ENCODE results near the gene BPIFB2.

BPIFB2 gene

DNA sequence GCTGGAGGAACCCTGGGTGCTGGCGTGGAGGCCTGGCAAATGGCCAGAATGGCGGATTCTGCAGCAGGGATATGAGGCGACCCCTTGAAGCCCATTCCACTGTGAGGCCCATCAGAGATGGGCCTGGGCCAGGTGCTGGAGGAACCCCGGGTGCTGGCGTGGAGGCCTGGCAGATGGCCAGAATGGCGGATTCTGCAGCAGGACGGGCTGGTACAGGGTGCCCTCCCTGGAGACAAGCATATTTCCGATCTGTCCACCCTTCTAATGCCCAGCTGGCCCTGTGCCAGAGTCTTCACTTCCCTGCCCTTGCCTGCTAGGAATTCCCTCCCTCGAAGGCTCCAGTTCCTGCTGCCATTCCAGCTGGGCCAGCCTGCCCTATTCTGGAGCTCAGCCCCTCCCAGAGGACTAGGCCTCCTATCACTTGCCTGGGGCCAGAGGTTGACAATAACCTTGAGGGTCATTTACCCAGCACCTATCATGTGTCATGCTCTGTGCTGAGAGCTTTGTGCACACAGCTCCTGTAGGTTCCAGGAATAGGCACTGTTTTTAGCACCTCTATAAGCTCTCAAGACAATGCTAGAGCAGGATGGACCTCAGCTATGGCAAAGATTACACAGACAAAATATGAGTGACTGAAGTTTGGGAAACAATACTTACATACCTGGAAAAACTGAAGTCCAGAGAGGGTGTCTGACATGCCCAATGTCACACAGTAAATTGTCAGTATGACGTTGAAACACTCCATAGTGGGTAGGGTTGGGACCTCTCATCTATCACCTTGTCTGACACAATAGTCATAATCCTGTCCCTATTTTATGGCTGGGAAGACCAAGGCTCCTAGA is 24.7 kb upstream of the BPIFB2 start:
- in situ Hi-C loops (cut with HindIII; ENCODE audit: low pct_ligation_motif_present, low pct_unique_long_range_greater_than_20kb, low sequenced_read_pairs): no loop called here
- DNase-seq: peak; percentile 1

DNA sequence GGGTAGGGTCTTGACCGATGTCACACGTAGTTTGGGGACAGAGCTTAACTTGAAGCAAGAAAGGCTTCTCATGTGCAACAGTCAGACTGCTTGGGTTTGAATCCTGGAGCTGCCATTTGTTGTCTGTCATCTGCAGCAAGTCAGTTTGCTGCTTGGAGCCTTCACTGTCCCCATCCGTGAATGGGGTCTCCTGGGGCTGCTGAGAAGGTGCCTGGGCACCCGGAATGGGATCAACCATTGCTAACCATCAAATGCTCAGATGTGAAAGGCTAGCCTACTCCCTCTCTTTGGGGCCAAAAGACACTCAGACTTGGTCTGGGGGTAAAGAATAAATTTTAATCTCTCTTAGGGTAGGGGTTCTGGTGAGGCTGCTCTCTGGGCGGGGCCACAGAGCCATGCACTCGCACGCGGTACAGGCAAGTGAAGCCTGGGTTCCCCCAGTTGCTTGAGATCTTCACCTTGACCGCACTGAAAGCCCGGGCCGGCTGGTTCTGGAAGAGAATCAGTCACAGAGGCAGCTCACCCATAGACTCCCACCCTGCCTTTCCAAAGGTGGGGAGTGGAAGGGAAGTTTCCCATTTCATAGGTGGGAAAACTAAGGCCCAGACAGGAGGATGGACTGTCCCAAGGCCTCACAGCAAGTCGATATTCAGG is 23.9 kb upstream of the BPIFB2 start:
- DNase-seq: no peak
- in situ Hi-C loops (cut with HindIII; ENCODE audit: low pct_ligation_motif_present, low pct_unique_long_range_greater_than_20kb, low sequenced_read_pairs): no loop called here

DNA sequence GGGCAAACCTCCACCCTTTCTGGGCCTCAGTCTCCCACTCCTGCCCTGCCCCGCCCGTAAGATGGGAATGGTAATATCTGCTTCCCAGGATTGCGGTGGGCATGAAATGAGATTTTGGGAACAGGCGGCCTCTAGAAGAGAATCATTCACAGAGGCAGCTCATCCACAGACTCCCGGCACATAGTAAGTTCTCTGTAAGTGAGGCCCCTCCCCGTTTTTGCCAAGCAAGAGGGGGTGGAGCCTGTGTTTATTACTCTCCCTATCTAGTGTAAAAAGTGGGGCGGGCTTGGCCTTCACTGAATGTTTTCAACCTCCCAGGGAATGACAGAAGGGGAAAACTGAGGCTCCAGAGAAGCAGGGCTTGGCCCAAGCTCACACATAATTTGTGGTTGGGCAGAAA is 23.3 kb upstream of the BPIFB2 start:
- DNase-seq: no peak
- in situ Hi-C loops (cut with HindIII; ENCODE audit: low pct_ligation_motif_present, low pct_unique_long_range_greater_than_20kb, low sequenced_read_pairs): no loop called here

DNA sequence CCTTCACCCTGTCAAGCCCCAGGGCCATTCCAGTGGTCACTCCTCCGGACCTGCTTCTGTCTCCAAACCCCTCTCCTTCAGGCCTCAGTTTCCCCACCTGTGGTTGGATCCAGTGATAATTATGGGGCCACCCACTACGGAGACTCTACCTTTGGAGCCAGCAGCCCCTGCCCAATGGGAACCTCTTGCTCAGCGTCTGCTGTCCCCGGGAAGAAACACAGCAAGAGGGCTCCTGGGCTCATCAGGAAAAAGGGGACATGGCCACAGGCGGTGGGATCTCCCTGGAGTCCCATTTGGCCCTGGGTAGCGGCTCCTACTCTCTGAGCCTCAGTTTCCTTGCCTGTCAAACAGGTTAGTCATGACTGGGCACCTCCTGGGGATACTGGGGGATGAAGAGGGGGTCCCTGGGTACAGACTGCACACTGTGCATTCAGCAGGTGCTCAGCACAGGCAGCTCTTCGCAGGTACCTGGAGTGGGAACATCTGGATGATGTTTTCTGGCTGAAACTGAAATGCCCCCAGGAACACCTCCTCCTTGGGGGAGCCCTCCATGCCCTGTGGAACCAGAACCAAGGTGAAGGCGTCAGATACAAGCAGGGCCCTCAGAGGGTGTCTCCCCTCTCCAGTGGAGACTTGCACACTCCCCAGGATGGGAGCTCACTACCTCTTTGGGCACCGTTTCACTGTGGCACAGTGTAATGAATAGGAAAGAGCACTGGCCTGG is 22.7 kb upstream of the BPIFB2 start:
- DNase-seq: no peak
- in situ Hi-C loops (cut with HindIII; ENCODE audit: low pct_ligation_motif_present, low pct_unique_long_range_greater_than_20kb, low sequenced_read_pairs): no loop called here

DNA sequence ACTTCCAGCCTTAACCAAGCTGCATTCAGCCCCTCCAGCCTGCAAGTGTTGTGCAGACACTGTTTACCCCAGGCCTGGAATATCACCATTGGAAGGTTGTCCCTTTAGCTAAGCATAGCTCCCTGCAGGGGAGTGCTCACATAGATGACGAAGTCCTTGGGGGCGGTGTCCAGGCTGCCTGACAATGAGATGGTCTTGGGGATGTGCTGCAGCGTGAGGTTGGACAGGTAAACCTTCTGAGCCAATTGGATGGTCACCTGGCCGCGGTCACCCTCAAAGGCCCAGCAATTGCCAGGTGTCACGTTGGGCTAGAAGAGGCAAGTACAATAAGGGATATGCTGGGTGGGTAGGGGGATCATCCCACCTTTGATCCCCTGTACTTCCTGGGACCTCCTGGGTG is 21.9 kb upstream of the BPIFB2 start:
- in situ Hi-C loops (cut with HindIII; ENCODE audit: low pct_ligation_motif_present, low pct_unique_long_range_greater_than_20kb, low sequenced_read_pairs): no loop called here

DNA sequence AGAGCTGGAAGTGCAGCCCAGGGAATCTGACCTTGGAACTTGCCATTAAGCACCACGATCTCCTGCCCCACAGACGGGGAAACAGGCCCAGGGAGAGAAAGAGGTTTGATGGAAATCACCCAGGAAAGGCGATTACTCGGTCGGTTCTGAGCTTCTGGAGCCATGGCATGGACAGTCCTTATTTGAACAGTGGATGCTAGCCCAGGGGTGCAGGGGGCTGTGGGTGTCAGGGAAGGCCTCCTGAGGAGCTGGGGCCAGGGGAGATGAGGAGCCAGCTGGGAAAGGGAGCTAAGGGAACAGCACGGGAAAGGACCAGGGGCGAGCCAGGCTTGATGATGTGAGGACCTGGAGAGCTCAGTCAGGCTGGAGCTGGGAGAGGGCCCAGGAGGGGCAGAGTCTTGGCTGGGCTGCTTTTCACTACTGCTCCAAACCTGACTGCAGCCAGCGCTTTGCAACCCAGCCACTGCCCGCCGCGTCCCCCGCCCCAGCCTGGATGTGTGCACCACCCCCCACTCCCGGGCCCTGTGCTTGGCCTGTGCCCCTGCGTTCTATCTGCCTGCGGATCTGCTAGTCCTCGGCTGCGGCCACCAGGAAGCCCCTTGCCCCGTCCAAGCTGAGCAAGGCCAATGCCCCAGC is 21.1 kb upstream of the BPIFB2 start:
- in situ Hi-C loops (cut with HindIII; ENCODE audit: low pct_ligation_motif_present, low pct_unique_long_range_greater_than_20kb, low sequenced_read_pairs): no loop called here
- DNase-seq: no peak

More for the DNA sequence above, 21.9 kb upstream of the BPIFB2 start:
- no peak for DNase-seq

DNA sequence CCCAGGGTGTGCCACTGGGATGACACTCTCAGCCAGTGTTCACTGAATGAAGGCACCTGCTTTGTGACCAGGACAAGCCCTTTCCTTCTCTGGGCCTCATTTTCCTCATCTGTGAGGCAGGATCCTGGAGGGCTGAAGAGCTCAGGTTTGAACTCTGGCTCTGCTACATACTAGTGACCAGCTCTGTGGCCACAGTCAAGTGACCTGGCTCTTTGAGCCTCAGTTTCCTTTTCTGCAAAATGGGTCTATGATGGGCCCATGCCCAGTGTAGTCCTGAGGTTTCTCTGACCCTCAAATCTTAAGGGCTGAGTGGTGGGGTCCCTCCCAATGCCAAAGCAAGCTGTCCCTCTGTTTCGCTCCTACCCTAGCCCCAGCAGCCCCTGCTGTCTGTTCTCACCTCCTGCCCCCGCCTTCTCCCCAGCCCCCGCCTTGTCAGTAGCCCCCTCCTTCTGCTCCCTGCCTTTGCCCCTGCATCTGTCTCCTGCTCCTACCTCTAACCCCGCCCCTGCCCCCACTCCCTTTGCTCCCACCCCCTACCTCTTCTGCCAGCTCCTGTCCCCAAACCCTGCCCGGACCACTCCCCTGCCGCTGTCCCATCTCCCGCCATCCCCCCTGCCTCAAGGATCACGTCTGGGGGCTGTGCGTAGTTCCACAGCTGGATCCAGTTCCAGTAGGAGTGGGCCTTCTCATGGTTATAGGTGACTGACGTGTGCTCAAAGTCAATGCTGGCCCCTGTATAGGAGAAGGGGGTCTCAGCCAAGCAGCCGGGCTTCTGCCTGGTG is 20.3 kb upstream of the BPIFB2 start:
- in situ Hi-C loops (cut with HindIII; ENCODE audit: low pct_ligation_motif_present, low pct_unique_long_range_greater_than_20kb, low sequenced_read_pairs): no loop called here

DNA sequence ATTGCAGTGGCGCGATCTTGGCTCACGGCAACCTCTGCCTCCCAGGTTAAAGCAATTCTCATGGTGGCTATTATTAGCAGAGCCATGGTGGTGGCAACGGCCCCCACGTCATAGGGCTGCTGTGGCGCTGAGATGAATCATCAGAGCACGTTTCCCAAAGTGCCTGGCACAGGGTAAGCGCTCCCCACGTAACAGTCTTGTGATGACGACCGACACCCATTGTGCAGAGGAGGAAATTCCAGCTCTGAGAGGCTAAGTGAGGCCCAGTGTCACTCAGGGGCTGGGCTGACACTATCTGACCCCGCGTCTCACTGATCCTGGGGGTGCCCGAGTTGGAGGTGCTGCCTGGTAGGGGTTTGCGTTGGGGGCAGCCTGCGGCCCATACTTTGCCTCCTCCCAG is 19.5 kb upstream of the BPIFB2 start:
- in situ Hi-C loops (cut with HindIII; ENCODE audit: low pct_ligation_motif_present, low pct_unique_long_range_greater_than_20kb, low sequenced_read_pairs): no loop called here
- DNase-seq: no peak

More for the DNA sequence above, 20.3 kb upstream of the BPIFB2 start:
- no peak for DNase-seq

DNA sequence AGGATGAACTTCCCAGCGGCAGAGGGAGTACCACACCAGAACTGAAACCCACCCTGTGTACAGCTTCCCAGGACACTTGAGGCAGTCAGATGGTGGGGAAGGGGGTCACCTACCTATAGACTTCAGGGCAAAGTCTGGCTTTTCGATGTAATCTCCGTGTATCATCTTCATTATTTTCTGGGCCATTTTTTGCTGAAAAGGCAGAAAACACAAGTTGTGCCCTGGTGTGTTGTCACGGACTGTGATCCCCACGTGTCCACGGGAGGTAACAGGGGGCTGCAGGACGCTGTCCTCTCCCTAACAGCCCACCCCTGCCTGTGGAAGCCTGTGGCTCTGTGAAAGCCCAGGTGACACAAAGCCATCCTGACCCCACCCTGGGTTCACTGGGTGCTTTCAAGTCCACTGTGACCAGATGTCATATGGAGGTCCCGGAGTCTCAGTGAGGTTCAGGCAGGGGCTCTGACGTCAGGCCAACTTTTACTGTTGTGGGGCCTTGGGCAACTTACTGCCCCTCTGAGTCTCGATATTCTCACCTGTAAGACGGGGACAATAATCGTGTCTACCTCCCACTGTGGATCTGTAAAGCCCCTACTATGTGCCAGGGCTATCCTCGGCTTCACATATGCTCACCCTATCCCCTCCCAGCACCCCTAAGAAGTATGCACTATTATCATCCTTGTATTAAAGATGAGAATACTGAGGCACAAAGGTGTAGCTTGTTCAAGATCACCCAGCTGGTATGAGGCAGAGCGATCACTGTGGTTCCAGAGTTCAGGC is 17.8 kb upstream of the BPIFB2 start:
- in situ Hi-C loops (cut with HindIII; ENCODE audit: low pct_ligation_motif_present, low pct_unique_long_range_greater_than_20kb, low sequenced_read_pairs): no loop called here
- DNase-seq: no peak

DNA sequence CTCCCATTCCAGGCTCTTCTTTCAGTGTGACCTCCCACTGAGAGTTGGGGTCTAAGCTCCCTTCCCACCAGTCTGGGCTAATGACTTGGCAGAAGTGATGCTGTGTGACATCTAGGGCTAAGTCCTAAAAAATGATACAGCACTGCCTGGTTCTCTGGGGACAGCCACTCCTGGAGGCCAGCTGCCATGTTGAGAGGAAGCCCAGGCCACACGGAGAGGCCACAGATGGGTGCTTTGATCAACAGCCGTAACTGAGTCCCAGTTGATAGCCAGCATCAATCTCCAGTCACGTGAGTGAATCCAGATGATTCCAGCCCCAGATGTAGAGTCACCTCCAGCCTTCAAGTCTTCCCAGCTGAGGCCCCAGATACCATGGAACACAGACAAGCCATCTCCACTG is 17.1 kb upstream of the BPIFB2 start:
- in situ Hi-C loops (cut with HindIII; ENCODE audit: low pct_ligation_motif_present, low pct_unique_long_range_greater_than_20kb, low sequenced_read_pairs): no loop called here
- no peak for DNase-seq

DNA sequence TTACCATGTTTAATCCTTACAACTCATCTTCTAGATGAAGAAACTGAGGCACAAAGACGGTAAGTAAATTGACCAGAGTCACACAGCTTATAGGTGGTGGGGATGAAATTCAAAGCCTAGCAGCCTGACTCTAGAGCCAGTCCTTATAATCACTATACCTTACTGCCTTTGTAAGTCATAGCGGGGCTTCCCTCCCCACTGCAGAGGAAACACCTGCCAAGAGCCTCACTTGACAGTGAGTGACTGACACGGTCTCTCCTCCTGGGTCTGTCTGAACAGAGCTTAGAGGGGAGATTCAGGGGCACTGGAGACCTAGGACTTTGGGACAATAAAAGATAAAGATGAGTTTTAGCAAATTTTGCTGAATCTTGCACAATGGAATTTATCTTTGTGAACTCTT is 16.1 kb upstream of the BPIFB2 start:
- DNase-seq: no peak
- in situ Hi-C loops (cut with HindIII; ENCODE audit: low pct_ligation_motif_present, low pct_unique_long_range_greater_than_20kb, low sequenced_read_pairs): no loop called here

DNA sequence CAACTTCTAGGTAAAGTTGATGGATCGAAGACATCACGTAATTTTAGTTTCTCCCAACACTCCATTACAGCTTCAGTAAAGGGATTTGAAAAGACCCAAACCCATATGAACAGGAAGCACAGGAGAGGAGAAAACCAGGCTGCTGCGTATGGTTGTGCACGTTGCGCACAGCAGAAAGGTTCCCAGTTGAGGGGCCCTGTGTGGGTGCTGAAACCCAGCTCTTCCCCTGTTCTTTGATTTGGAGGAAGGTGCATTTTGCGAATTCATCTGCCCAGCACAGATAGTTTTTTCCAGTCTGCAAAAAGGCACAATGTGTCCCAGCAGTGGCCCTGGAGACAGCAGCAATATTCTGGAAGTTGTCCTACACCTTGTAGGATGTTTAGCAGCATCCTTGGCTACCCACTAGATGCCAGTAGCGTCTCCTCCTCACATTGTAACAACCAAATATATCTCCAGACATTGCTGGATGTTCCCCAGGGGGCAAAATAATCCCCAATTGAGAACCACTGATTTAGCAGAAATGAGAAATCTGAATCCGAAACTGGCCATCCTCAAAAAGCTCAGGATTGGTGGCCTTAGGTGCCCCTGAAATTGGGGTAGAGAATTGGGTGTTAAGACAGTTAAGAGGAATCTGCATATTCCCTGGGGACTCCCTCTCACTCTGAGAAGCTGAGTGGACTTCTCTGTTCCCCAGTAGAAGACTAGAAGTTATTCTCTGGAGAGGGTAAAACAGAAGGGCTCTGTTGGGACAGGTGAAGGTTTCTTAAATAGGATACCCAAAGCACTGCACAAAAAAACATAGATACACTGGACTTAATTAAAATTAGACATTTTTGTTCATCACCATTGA is 15.5 kb upstream of the BPIFB2 start:
- no peak for DNase-seq
- in situ Hi-C loops (cut with HindIII; ENCODE audit: low pct_ligation_motif_present, low pct_unique_long_range_greater_than_20kb, low sequenced_read_pairs): no loop called here

DNA sequence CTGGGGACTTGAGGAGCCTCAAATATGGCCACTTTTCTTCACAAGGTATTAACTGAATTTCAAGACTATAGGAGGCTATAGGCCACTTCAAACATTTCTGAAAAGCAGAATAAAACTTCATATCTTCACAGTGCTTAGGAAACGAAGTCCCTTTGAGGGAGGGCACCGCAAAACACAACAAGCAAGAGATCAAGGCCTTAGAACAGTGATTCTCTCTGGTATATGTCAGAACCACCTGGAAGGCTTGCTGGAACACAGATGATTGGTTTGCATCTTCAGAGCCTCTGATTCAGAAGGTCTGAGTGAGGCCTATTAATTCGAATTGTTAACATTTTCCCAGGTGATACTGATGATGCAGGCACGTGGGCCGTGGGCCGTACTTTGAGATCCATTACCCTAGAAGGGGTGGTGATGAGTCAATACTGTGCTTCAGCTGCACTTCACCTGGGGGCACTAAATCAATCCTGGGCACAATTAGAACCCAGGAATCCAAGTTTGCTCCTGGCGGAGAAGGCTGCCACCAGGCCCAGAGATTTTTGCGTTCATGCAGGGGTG is 13.9 kb upstream of the BPIFB2 start:
- in situ Hi-C loops (cut with HindIII; ENCODE audit: low pct_ligation_motif_present, low pct_unique_long_range_greater_than_20kb, low sequenced_read_pairs): no loop called here
- no peak for DNase-seq

DNA sequence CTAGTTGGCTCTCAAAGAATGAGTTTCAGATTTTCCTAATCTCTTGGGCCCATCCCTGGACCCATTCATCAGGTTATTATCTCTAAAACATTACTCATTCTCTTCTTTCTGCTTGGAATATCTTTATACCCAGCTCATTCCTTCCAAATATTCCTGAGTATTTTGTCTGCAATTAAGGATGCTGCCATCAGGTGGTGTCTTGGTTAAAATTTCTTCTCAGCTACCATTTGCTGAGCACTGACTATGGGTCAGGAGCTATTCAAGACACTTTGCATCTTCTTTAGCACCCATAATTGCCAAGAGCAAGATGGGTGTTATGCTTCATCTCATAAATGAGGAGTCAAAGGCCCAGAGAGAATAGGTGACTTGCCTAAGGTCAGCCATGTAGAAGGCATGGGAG is 11.7 kb upstream of the BPIFB2 start:
- DNase-seq: no peak
- in situ Hi-C loops (cut with HindIII; ENCODE audit: low pct_ligation_motif_present, low pct_unique_long_range_greater_than_20kb, low sequenced_read_pairs): no loop called here

DNA sequence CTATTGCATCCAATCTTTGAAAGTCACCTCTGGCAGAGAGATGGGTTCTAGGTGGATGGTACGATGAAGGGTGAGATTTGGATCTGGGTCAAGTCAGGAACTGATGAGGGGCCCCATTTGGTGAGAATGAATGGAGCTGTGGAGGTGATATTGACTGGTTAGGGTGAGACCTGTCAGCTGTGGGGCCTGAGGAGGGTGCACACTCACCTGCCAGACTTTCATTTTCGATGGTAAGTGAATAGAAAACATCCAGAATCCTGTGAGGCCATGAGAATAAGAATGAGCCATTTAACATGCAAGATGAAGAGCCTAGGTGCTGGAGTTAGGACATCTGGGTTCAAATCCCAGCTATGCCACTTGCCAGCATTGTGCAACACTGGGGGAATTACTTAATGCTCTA is 10.1 kb upstream of the BPIFB2 start:
- no peak for DNase-seq
- in situ Hi-C loops (cut with HindIII; ENCODE audit: low pct_ligation_motif_present, low pct_unique_long_range_greater_than_20kb, low sequenced_read_pairs): no loop called here

DNA sequence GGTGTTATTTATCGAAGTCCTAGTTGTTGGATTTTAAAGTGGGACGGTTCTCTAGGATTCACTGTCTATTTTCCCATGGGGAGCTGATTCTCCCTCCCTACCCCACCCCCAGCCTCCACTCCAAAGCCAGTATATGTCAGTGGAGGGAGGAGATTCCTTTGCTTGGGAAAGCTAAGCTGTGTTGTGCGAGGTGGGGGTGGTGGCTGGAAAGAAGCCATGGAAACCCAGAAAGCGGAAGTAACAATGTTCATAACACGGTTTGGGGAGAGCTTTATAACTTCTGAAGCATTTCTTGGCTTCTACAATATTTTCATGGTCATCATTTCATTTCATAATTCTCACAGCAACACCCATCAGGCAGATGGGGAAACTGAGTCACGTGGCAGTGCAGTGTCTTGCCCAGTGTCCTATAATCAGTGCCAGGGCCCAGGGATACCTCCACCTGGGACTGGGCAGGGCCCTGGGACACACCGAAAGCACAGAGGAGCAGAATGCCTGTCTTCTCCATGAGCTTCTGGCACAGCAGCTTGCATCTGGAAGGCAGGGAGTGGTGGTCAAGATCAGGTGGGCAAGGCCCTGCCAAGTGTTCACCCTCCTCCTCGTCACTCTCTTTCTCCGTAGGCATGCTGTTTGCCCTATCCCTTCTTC is 7.8 kb upstream of the BPIFB2 start:
- in situ Hi-C loops (cut with HindIII; ENCODE audit: low pct_ligation_motif_present, low pct_unique_long_range_greater_than_20kb, low sequenced_read_pairs): no loop called here

More for the DNA sequence above, 7.8 kb upstream of the BPIFB2 start:
- DNase-seq: no peak
